Natural killer cell (primary cell): ENCODE results near the gene NSD1. TPM values are rescaled to one million over a fixed set of nuclear protein-coding genes. Genes with fewer than 3 reads are reported as not detected.

Source experiments
- ATAC-seq, 3 donors: fragments of 150-1000 bp in 2 of 3; fragments of 200-7000 bp in 1 of 3; cut with Tn5 transposase; 1 replicate in 1 of 3; 2 replicates in 2 of 3; pipeline ENCODE4 v1.10.0; 2021; ENCODE audit warnings: mild to moderate bottlenecking in 2 of 3, moderate library complexity in 2 of 3
- DNase-seq, 2 donors: peaks; one replicate each; pipeline versions ENCODE4 v3.0.0 to v3.0.0-alpha.2; 2013 to 2021; ENCODE audit warnings: mixed read lengths in 1 of 2
- H3K27ac ChIP-seq: one replicate; pipeline ENCODE4 v1.5.1; 2013; ENCODE audit warnings: mild to moderate bottlenecking, low read length
- H3K27me3 ChIP-seq: one replicate; pipeline ENCODE4 v1.6.1; 2013; ENCODE audit warnings: low read length; ENCODE audit not compliant: control insufficient read depth, insufficient read depth
- H3K36me3 ChIP-seq: one replicate; pipeline ENCODE4 v1.6.1; 2013; ENCODE audit warnings: low read length; ENCODE audit not compliant: control insufficient read depth, insufficient read depth
- H3K4me1 ChIP-seq: one replicate; pipeline ENCODE4 v1.6.1; 2013; ENCODE audit warnings: low read length; ENCODE audit not compliant: control insufficient read depth, insufficient read depth
- H3K4me3 ChIP-seq: one replicate; pipeline ENCODE4 v1.5.1; 2013; ENCODE audit warnings: low read length
- H3K9me3 ChIP-seq: one replicate; pipeline ENCODE4 v1.6.1; 2013; ENCODE audit warnings: low read length; ENCODE audit not compliant: control insufficient read depth, insufficient read depth
- H3K27ac Mint-ChIP-seq, 2 donors: one replicate each; pipeline ENCODE4 v1.8.0; 2022; ENCODE audit warnings: mild to moderate bottlenecking in 2 of 2, mixed read lengths in 2 of 2, moderate library complexity in 1 of 2
- H3K27me3 Mint-ChIP-seq, 2 donors: one replicate each; pipeline ENCODE4 v1.8.0; 2022; ENCODE audit warnings: low read depth in 2 of 2, mixed read lengths in 2 of 2
- H3K36me3 Mint-ChIP-seq: one replicate; pipeline ENCODE4 v1.8.0; 2022; ENCODE audit warnings: mixed read lengths
- H3K4me1 Mint-ChIP-seq, 2 donors: one replicate each; pipeline ENCODE4 v1.8.0; 2022; ENCODE audit warnings: mixed read lengths in 2 of 2
- H3K4me3 Mint-ChIP-seq: one replicate; pipeline ENCODE4 v1.8.0; 2022; ENCODE audit warnings: mild to moderate bottlenecking, moderate library complexity, mixed read lengths
- H3K9me3 Mint-ChIP-seq, 2 donors: one replicate each; pipeline ENCODE4 v1.8.0; 2022; ENCODE audit warnings: mixed read lengths in 2 of 2
- CTCF ChIP-seq: fragments of 200-600 bp; IDR thresholded peaks from one replicate; pipeline ENCODE4 v1.8.0; 2022; ENCODE audit warnings: antibody characterized with exemption
- WGBS: methylation state at CpG from one replicate; pipeline ENCODE4 v1.1.7; 2013; ENCODE audit warnings: missing lambda C conversion rate; ENCODE audit not compliant: insufficient coverage; 5-methylcytosine and 5-hydroxymethylcytosine counted together
- intact Hi-C: fragments of 100-400 bp; cut with micrococcal nuclease; formaldehyde crosslinking; loops from one replicate; pipeline ENCODE4 v1.14.2; 2022
- total RNA-seq, 4 donors: library from RNA; stranded (reverse); fragments of 120-200 nt in 1 of 4; gene quantifications; one replicate each; pipeline versions ENCODE4 v1.2.3 to v1.2.4, GENCODE V29; 2013 to 2022

Gene NSD1
- total RNA-seq, 3 donors from 2014 or later (not counting 1 experiment from before 2014, with no cell fraction given): 117 to 147 (median 143) TPM

- no peak overlapping the region for H3K27ac Mint-ChIP-seq
- no peaks in the 10 kb centered on the region for H3K27me3 ChIP-seq
- H3K36me3 Mint-ChIP-seq: no peaks in the 10 kb centered on the region
- ATAC-seq: no peak
- no peak overlapping the region for H3K4me3 ChIP-seq
- H3K27ac ChIP-seq: no peak overlapping the region
- H3K4me1 ChIP-seq: no peaks in the 10 kb centered on the region
- no peaks in the 10 kb centered on the region for H3K36me3 ChIP-seq
- H3K27me3 Mint-ChIP-seq: no peaks in the 10 kb centered on the region
- 93% methylated on average over 18 of the region's 18 CpGs for WGBS
- no peaks in the 10 kb centered on the region for H3K9me3 ChIP-seq
- no peak overlapping the region for H3K4me3 Mint-ChIP-seq
- H3K9me3 Mint-ChIP-seq: no peaks in the 10 kb centered on the region
- no peaks in the 10 kb centered on the region for H3K4me1 Mint-ChIP-seq
- intact Hi-C loops: no loop called here
- DNase-seq: no peak
- TF ChIP-seq CTCF: no peak
Measured at GRCh38 chr5:177098470-177099141, 35.0 kb upstream of the NSD1 start.

GRCh38 chr5:177099422-177100093, 34.0 kb upstream of the NSD1 start:
- H3K27me3 ChIP-seq: no peaks in the 10 kb centered on the region
- H3K9me3 Mint-ChIP-seq: no peaks in the 10 kb centered on the region
- no peaks in the 10 kb centered on the region for H3K9me3 ChIP-seq
- DNase-seq (no peak), ATAC-seq (no peak)
- intact Hi-C loops: no loop called here
- no peak overlapping the region for H3K27ac ChIP-seq
- no peaks in the 10 kb centered on the region for H3K36me3 Mint-ChIP-seq
- TF ChIP-seq CTCF: no peak
- no peaks in the 10 kb centered on the region for H3K4me1 Mint-ChIP-seq
- no peaks in the 10 kb centered on the region for H3K4me1 ChIP-seq
- H3K27ac Mint-ChIP-seq: no peak overlapping the region
- no peak overlapping the region for H3K4me3 ChIP-seq
- no peaks in the 10 kb centered on the region for H3K27me3 Mint-ChIP-seq
- no peak overlapping the region for H3K4me3 Mint-ChIP-seq
- H3K36me3 ChIP-seq: no peaks in the 10 kb centered on the region
- 65% methylated on average over 12 of the region's 13 CpGs for WGBS

DNA sequence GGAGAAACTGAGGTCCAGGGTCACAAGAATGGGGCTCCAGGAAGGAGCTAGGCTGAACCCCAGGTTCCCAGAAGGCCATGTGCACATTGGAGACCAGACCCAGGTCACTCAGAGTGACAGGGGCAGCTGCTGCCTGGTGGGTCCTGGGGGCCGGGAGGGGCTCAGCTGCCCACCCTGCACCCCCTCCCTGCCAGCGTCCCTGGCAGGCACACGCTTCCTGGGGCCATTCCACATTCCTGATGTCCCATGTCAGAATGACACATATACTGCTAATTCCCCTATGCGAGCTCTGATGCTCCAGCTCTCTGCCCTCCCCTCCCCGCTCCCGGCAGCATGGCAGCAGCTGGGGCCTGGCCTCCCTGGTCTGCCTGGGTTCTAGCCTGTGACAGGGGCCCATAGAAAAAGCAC, 32.9 kb upstream of the NSD1 start:
- 91% methylated on average over 6 of the region's 6 CpGs for WGBS
- intact Hi-C loops: no loop called here
- Mint-ChIP-seq H3K36me3 (no peaks in the 10 kb centered on the region), H3K4me1 (no peaks in the 10 kb centered on the region), H3K27ac (no peak overlapping the region), H3K9me3 (no peaks in the 10 kb centered on the region), H3K4me3 (no peak overlapping the region), H3K27me3 (no peaks in the 10 kb centered on the region)
- Histone ChIP-seq H3K4me3 (no peak overlapping the region), H3K36me3 (no peaks in the 10 kb centered on the region), H3K9me3 (no peaks in the 10 kb centered on the region), H3K27me3 (no peaks in the 10 kb centered on the region), H3K27ac (no peak overlapping the region), H3K4me1 (no peaks in the 10 kb centered on the region)
- DNase-seq: no peak
- TF ChIP-seq CTCF: no peak
- no peak for ATAC-seq
